Measurements from ENCODE around the gene FADD.

Gene FADD, protein sequence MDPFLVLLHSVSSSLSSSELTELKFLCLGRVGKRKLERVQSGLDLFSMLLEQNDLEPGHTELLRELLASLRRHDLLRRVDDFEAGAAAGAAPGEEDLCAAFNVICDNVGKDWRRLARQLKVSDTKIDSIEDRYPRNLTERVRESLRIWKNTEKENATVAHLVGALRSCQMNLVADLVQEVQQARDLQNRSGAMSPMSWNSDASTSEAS

DNA sequence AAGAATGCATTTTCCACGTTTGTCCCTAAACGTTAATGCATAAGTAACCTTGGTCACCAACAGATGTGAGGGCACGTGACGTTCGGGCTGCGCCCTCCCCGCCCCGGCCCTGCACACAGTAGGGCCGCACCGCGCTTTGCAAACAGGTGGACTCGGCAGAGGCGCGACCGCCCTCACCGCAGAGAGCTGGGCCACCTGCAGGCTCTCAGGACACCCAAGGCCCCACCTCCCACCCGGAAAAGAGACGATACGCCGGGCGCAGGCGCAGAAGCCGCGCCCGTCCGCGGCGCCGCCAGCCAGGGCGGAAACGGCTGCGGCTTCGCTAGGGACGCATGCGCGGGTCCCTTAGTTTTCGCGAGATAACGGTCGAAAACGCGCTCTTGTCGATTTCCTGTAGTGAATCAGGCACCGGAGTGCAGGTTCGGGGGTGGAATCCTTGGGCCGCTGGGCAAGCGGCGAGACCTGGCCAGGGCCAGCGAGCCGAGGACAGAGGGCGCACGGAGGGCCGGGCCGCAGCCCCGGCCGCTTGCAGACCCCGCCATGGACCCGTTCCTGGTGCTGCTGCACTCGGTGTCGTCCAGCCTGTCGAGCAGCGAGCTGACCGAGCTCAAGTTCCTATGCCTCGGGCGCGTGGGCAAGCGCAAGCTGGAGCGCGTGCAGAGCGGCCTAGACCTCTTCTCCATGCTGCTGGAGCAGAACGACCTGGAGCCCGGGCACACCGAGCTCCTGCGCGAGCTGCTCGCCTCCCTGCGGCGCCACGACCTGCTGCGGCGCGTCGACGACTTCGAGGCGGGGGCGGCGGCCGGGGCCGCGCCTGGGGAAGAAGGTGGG is at the start of gene FADD:
Gene FADD (plus strand): TSS at position 377 of the 831 bp plus-strand sequence. CDS start 164 bp downstream, at position 541.
- peak within 1 kb of the TSS; percentile 61 for H3K4me3 ChIP-seq (ENCODE audit: low read length)
- DNase-seq (ENCODE audit: low read depth) = peak; percentile 95
- TF ChIP-seq, protein P1, sequence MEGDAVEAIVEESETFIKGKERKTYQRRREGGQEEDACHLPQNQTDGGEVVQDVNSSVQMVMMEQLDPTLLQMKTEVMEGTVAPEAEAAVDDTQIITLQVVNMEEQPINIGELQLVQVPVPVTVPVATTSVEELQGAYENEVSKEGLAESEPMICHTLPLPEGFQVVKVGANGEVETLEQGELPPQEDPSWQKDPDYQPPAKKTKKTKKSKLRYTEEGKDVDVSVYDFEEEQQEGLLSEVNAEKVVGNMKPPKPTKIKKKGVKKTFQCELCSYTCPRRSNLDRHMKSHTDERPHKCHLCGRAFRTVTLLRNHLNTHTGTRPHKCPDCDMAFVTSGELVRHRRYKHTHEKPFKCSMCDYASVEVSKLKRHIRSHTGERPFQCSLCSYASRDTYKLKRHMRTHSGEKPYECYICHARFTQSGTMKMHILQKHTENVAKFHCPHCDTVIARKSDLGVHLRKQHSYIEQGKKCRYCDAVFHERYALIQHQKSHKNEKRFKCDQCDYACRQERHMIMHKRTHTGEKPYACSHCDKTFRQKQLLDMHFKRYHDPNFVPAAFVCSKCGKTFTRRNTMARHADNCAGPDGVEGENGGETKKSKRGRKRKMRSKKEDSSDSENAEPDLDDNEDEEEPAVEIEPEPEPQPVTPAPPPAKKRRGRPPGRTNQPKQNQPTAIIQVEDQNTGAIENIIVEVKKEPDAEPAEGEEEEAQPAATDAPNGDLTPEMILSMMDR (IDR thresholded peaks at IDR 0.05; ENCODE audit: insufficient read depth, low read depth, low read length, missing control alignments) = no peak

DNA sequence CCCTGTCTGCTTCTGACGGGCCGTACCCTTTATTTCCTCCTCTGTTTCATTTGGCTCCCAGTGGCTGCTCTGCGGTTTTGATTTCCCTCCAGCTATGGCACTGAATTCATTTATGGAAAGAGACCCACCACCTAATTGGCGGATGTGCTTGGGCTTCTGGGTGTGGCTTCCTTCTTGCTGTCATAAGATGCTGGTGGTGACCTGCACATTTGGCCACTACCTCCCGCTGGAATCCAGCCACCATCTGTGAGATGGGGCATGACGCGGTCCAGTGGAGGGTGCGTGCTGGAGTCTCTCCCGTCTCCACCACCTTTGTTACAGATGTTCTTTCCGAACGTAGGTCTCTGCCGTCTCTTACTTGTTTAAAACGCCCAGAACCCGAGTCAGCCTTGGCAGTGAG is 47.7 kb upstream of the FADD start:
- H3K4me3 ChIP-seq (ENCODE audit: low read length) = no peak overlapping the region
- peak; percentile 48 for DNase-seq (ENCODE audit: low read depth)
- TF ChIP-seq, protein P1 (IDR thresholded peaks at IDR 0.05; ENCODE audit: insufficient read depth, low read depth, low read length, missing control alignments) = no peak

DNA sequence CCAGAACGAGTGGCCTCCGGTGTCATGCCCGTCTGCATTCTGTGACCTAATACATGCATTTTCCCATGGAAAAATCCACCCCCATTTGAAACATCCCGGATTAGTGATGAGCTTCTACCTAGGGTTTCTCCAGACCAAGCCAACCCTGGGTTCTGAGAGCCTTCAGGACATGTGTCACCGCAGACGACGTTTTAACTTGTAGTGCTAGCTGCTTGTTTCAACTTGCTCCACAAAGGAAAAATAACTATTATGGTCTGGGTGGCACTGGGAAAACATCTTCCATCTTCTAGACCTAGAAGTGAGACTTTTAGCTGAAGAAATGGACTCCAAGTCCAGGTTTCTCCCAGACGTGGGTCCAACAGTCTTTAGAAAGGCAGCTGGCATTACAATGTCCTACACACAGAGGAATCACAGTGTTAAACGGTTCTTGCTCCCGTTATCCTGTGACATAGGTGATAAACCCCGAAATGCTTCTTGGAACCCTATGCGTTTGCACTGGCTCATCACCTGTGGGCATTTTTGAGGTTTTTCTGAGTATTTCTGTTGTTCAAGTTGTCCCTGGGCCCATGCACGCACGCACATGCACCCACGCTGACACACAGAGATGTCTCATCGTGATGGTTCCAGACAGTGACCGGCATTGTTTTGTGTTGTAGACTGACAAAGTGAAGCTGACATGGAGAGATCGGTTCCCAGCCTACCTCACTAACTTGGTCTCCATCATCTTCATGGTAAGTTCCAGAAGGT is 46.6 kb upstream of the FADD start:
- H3K4me3 ChIP-seq (ENCODE audit: low read length) = no peak overlapping the region
- TF ChIP-seq, protein P1 (IDR thresholded peaks at IDR 0.05; ENCODE audit: insufficient read depth, low read depth, low read length, missing control alignments) = no peak
- peak; percentile 91 for DNase-seq (ENCODE audit: low read depth)

DNA sequence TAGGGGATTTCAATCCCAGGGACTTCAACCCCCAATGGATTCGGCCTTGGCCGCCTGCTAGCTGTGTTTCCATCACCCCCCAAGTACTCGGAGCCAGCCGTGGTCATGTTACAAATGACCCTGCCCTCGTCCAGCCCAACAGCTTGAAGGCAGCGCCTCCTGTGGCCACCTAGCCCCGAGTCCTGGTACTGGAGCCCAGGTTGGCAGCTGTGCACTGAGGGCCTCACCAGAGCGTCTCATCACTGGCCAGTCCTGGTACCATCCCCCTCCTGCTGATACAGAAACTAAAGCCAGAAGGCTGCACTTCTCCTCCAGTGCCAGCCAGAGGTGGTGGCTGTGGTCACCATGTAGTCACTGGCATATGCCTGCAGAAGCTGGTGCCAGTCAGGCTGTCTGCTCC is 44.9 kb upstream of the FADD start:
- TF ChIP-seq, protein P1 (IDR thresholded peaks at IDR 0.05; ENCODE audit: insufficient read depth, low read depth, low read length, missing control alignments) = peak; percentile 18
- DNase-seq (ENCODE audit: low read depth) = no peak
- no peak overlapping the region for H3K4me3 ChIP-seq (ENCODE audit: low read length)

DNA sequence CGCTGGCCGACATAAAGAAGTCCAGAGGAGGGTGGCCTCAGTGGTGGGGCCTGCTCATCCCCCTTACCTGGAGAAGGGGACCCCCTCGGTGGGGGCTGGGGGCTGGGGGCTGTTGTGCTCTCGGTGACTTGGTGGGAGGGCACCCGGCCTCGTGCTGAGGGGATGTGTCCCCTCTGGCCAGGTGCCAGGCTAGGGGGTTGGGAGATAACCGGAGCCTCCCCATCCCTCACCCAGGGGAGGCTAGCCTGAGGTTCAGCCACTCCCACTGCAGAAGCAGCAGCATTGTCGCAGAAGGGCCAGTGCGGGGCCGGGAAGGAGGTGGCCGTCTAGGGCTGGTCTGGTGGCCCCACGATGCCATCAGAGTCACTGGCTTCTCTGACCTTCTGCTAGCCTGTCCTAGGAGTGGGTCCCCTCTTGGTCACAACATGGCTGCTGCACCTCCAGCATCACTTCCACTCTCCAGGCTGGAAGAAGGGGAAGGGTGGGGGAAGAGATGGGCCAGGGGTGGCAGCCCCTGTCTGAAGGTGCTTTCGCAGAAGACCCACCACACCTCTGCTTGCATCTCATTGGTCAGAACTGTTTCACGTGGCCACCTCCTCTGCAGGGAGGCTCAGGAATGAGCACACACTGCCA is 44.2 kb upstream of the FADD start:
- TF ChIP-seq, protein P1 (IDR thresholded peaks at IDR 0.05; ENCODE audit: insufficient read depth, low read depth, low read length, missing control alignments) = no peak
- DNase-seq (ENCODE audit: low read depth) = no peak
- H3K4me3 ChIP-seq (ENCODE audit: low read length) = no peak overlapping the region
